HL-60 (cell line): ENCODE measurements around the gene CWF19L1.

Experiments
- DNase-seq, 2 experiments: peaks; one replicate each; pipeline ENCODE4 v3.0.0-alpha.2; 2010 to 2020; ENCODE audit warnings: low read depth in 1 of 2, low spot score in 1 of 2
- H3K27ac ChIP-seq: fragments of 250-450 bp; sonication (Bioruptor Pico); replicated peaks from 2 replicates; pipeline ENCODE4 v1.5.1; 2020; ENCODE audit warnings: mild to moderate bottlenecking, moderate library complexity
- H3K27me3 ChIP-seq: fragments of 250-450 bp; sonication (Bioruptor Pico); 2 replicates; pipeline ENCODE4 v1.5.1; 2021; ENCODE audit warnings: mild to moderate bottlenecking, moderate library complexity; ENCODE audit not compliant: insufficient read depth, poor library complexity, severe bottlenecking
- H3K4me3 ChIP-seq: replicated peaks from 2 replicates; pipeline ENCODE4 v1.5.1; 2011; ENCODE audit warnings: mild to moderate bottlenecking, control low read depth, low read length; ENCODE audit not compliant: insufficient read depth
- CTCF ChIP-seq: IDR thresholded peaks from one replicate; pipeline ENCODE4 v1.5.1; 2011; ENCODE audit warnings: low read length, control low read depth, inconsistent platforms; ENCODE audit not compliant: insufficient read depth
- GABPA ChIP-seq: IDR thresholded peaks from 2 replicates; pipeline ENCODE4 v1.6.1; 2012; ENCODE audit warnings: low read depth
- POLR2AphosphoS5 ChIP-seq: IDR thresholded peaks from 2 replicates; pipeline ENCODE4 v1.6.1; 2012; ENCODE audit warnings: low read depth
- SPI1 ChIP-seq: IDR thresholded peaks from 2 replicates; pipeline ENCODE4 v1.6.1; 2012; ENCODE audit warnings: low read depth, mild to moderate bottlenecking, borderline replicate concordance
- TF ChIP-seq, protein P1 (sequence below): IDR thresholded peaks from 2 replicates; pipeline ENCODE4 v1.6.1; 2012; ENCODE audit warnings: low read depth; ENCODE audit not compliant: insufficient replicate concordance

CWF19L1 gene

GRCh38 chr10:100208276-100208675 is 59.2 kb downstream of the CWF19L1 start:
- TF ChIP-seq CTCF (no peak), POLR2AphosphoS5 (no peak), SPI1 (no peak), GABPA (no peak)
- TF ChIP-seq, protein P1, sequence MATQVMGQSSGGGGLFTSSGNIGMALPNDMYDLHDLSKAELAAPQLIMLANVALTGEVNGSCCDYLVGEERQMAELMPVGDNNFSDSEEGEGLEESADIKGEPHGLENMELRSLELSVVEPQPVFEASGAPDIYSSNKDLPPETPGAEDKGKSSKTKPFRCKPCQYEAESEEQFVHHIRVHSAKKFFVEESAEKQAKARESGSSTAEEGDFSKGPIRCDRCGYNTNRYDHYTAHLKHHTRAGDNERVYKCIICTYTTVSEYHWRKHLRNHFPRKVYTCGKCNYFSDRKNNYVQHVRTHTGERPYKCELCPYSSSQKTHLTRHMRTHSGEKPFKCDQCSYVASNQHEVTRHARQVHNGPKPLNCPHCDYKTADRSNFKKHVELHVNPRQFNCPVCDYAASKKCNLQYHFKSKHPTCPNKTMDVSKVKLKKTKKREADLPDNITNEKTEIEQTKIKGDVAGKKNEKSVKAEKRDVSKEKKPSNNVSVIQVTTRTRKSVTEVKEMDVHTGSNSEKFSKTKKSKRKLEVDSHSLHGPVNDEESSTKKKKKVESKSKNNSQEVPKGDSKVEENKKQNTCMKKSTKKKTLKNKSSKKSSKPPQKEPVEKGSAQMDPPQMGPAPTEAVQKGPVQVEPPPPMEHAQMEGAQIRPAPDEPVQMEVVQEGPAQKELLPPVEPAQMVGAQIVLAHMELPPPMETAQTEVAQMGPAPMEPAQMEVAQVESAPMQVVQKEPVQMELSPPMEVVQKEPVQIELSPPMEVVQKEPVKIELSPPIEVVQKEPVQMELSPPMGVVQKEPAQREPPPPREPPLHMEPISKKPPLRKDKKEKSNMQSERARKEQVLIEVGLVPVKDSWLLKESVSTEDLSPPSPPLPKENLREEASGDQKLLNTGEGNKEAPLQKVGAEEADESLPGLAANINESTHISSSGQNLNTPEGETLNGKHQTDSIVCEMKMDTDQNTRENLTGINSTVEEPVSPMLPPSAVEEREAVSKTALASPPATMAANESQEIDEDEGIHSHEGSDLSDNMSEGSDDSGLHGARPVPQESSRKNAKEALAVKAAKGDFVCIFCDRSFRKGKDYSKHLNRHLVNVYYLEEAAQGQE, result no peak
- Histone ChIP-seq H3K27me3 (no peaks in the 10 kb centered on the region), H3K27ac (no peak overlapping the region), H3K4me3 (no peak overlapping the region)
- no peak for DNase-seq

DNA sequence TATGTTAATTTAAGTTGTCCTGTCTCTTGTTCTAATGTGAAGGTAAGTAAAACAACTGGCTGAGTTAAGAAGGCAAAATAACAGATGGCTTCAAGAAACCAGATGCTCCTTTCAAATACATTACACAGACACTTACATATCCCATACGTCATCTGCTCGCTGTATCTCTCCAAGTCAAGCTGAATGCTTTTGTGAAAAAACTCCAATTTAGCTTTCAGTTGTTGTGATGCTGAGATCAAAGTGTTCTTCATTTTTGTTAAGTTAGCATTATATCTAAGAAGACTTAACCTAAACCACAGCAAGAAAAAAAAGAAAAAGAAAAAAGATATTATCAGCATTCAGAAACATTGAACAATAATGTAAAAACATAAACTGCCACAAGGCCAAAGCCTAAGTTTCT is 63.1 kb downstream of the CWF19L1 start:
- no peak for DNase-seq
- Histone ChIP-seq H3K4me3 (no peak overlapping the region), H3K27me3 (no peaks in the 10 kb centered on the region), H3K27ac (no peak overlapping the region)
- TF ChIP-seq SPI1 (no peak), POLR2AphosphoS5 (no peak)

DNA sequence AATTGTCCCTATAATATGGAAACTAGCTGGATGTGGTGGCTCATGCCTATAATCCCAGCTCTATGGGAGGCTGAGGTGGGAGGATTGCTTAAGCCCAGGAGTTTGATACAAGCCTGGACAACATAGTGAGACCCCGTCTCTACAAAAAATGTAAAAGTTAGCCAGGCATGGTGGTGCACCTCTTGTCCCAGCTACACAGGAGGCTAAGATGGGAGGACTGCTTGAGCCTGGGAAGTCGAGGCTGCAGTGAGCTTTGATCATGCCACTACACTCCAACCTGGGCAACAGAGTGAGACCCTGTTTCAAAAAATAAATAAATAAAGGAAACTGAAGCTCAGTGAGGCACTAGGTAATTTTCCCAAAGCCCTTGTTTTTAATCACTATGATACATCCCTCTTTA is 65.9 kb downstream of the CWF19L1 start:
- no peaks in the 10 kb centered on the region for H3K27me3 ChIP-seq
- no peak for TF ChIP-seq CTCF
- TF ChIP-seq POLR2AphosphoS5, result no peak
- TF ChIP-seq GABPA, result no peak
- TF ChIP-seq, protein P1, result no peak
- no peak for TF ChIP-seq SPI1
- DNase-seq, result no peak
- H3K4me3 ChIP-seq, result no peak overlapping the region
- H3K27ac ChIP-seq, result no peak overlapping the region

DNA sequence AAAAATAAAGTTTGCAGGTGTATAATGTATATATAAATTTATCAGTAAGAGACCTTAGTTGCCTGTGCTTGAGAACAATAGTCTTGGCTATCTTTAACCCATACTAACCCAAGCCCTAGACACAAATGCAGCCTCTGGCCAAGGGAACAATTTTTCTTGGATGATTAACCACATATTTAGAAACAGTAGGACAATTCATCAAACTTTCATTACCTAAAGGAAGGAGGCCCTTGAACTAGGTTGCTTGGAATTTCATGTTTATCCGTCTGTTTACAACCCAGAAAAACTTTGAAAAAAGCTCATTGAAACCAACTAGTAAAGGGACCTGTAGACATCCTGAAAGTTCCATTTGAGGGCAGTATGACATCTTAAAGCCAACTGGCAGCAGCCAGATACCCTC is 72.7 kb downstream of the CWF19L1 start:
- H3K27me3 ChIP-seq, result no peaks in the 10 kb centered on the region
- DNase-seq, result no peak
- H3K4me3 ChIP-seq, result no peak overlapping the region
- TF ChIP-seq, protein P1, result no peak
- TF ChIP-seq POLR2AphosphoS5, result no peak
- no peak overlapping the region; the same call in 1 of the 2 replicates for H3K27ac ChIP-seq
